Activated naive CD4-positive, alpha-beta T cell treated with anti-CD3 and anti-CD28 coated beads, Interleukin-2, amount 50 U/mL, for 24 hours (primary cell): ENCODE measurements around the gene DPH1.

ENCODE experiments used
- H3K27ac Mint-ChIP-seq: one replicate; pipeline ENCODE4 v1.8.0; 2021; ENCODE audit warnings: mild to moderate bottlenecking, mixed read lengths
- H3K27me3 Mint-ChIP-seq: one replicate; pipeline ENCODE4 v1.8.0; 2021; ENCODE audit warnings: mixed read lengths
- H3K36me3 Mint-ChIP-seq: one replicate; pipeline ENCODE4 v1.8.0; 2021; ENCODE audit warnings: mixed read lengths
- H3K4me1 Mint-ChIP-seq: one replicate; pipeline ENCODE4 v1.8.0; 2021; ENCODE audit warnings: mixed read lengths
- H3K4me3 Mint-ChIP-seq: one replicate; pipeline ENCODE4 v1.8.0; 2021; ENCODE audit warnings: mild to moderate bottlenecking, mixed read lengths
- H3K9me3 Mint-ChIP-seq: one replicate; pipeline ENCODE4 v1.8.0; 2021; ENCODE audit warnings: mixed read lengths

The DPH1 gene

DNA sequence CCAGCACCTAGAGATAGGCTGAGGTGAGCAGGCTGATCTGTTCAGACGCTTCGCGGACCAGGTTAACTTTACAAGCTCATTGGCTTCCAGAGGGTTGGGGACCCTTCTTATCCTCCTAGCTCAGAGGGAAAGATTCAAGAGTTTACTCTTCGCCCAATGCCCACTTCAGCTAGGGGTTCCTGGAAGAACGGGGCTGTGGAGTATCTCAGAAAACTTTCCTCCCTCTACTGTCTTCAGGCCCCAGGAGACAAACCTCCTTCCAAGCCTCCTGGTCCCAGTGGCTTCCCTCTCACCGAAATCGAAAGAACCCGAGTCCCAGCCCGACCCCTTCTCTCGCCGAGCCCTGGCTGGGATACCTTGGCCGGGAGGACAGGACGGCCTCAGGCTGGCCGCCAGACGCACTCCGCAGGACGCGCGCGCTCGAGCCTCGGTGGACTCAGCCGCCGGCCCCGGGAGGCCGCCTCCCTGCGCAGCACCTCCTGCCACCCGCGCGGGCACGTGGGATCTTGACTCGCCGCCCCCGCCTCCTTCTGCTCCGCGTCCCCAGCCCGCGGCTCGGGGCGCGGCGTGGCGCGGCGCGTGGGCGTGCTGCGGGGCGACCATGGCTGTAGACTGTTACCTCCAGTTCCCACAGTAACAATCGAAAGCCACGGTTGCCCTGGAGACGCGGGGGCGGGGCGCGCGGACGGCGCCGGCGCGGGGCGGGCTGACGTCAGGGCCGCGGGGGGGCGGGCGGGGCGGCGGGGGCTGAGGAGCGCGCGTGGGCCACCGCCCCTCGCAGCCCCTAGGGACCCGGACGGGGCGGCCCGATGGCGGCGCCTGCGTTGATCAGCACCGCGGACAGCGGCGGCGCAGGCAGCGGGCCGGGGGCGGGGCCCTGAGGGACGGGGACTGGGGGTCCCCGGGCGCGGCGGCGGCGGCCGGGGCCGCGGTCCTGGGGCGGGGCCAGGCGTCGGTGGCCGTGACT is 19.7 kb downstream of the DPH1 start:
- Mint-ChIP-seq H3K27me3 (peaks cover 4% of the 10 kb centered on the region), H3K9me3 (no peaks in the 10 kb centered on the region), H3K27ac (peak overlapping the region; percentile 84), H3K4me1 (peaks cover 36% of the 10 kb centered on the region), H3K36me3 (no peaks in the 10 kb centered on the region), H3K4me3 (peak overlapping the region; percentile 79)

DNA sequence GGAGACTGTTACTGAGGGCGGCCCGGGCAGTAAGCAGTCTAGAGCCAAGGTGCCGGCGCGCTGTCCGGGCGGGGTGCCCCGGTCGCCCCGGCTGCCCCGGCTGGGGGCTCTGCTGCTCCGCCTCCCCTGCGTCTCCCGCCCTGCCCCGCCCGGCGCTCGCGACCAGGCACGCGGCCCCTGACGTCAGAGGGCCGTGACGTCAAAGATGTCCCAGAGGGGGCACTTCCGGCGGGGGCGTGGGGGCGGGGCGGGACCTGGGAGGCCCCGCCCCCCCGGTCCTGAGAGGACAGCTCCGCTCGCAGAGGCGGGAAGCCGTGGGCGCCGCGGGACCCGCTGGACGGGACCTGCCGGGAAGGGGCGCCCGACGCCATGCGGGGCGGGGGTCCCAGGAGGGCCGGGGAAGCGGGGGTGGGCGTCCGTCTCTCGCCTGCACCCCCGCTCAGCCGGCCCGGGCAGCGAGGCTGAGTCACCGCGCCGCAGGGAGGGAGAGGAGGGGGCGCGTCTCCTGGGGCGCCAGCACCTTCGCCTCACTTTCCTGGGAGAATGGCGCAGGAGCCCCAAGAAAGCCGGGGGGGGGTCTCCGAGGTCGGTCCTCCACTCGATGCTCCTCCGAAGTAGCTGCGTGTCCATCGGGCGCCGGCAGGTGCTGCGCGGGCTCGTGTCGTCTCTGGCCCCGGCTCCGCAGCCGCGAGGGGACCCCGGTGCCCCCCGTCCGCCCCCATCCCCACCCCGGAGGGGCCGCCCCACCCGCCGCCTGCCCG is 20.5 kb downstream of the DPH1 start:
- peaks cover 4% of the 10 kb centered on the region for H3K27me3 Mint-ChIP-seq
- H3K4me3 Mint-ChIP-seq, result no peak overlapping the region
- no peak overlapping the region for H3K27ac Mint-ChIP-seq
- H3K4me1 Mint-ChIP-seq, result peaks cover 33% of the 10 kb centered on the region
- H3K36me3 Mint-ChIP-seq, result no peaks in the 10 kb centered on the region
- no peaks in the 10 kb centered on the region for H3K9me3 Mint-ChIP-seq

DNA sequence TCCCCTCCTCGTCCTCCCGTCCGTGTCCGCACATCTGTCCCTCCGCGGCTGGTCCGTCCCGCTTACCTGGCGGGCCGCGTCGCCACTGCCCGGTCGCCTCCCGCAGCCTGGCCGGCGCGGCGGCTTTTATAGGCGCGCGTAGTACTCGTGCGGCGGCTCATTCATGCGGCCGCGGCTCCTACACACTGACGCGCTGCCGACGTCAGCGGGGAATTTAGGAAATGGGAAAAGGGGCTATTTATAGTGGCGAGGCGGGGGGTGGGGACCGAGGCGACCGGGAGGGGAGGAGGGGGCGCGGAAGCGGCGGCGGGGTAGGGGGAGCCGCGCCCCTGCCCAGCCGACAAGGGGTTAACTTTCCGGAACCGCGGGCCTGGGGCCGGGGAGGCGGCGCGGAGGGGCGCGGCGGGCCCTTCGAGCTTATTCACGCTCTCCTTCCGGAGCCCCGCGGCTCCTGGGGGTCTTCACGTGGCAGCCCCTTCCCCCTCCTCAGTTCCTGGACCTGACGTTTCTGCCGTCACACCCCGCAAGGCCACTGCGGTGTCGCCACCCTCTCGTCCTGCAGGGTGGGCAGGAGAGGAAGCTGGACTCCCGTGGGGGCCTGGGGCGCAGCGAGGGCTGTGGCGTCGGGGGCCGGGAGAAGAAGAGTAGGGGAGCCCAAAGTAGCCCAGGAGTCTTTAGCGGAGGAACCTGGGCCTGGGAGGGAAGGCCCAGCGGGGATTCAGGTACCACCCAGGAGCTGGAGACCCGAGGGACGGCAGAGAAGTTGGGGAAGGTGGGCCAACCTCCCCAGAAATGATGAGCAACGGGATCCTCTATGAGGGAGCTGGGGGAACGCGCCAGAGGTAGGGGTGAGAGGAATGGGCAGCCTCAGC is 21.3 kb downstream of the DPH1 start:
- no peaks in the 10 kb centered on the region for H3K9me3 Mint-ChIP-seq
- peak overlapping the region; percentile 14 for H3K27ac Mint-ChIP-seq
- H3K27me3 Mint-ChIP-seq, result peaks cover 4% of the 10 kb centered on the region
- H3K4me3 Mint-ChIP-seq, result peak overlapping the region; percentile 3
- H3K36me3 Mint-ChIP-seq, result no peaks in the 10 kb centered on the region
- peaks cover 33% of the 10 kb centered on the region for H3K4me1 Mint-ChIP-seq

DNA sequence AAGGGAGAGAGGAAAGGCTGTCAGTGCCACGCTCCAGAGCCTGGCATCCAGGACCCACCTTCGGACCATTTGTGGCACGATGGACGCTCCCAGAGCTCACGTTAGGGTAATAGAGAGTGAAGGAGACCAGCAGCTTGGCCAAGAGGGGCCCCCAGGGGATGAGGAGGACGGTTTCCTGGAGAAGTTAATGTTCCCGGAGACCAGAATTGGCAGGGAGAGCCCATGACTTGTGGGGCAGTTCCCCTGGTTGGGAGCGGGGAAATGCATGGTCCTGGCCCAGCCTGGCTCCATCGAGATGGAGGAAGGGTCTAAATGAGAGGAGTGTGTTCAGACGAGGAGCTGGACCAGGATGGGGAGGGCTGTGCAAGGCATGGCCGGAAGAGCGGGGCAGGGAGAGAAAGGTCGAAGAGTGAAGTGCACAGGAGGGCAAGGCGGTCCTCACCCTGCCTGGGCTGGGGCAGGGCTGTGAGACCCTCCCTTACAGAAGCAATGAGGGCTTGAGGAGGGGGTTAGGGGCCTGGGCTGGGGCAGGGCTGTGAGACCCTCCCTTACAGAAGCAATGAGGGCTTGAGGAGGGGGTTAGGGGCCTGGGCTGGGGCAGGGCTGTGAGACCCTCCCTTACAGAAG is 22.1 kb downstream of the DPH1 start:
- Mint-ChIP-seq H3K9me3 (no peaks in the 10 kb centered on the region), H3K36me3 (no peaks in the 10 kb centered on the region), H3K4me3 (peak overlapping the region; percentile 3), H3K27ac (peak overlapping the region; percentile 14), H3K27me3 (peaks cover 4% of the 10 kb centered on the region), H3K4me1 (peaks cover 33% of the 10 kb centered on the region)

GRCh38 chr17:2053380-2054261 is 23.7 kb downstream of the DPH1 start:
- Mint-ChIP-seq H3K9me3 (no peaks in the 10 kb centered on the region), H3K36me3 (no peaks in the 10 kb centered on the region), H3K4me3 (peak overlapping the region; percentile 79), H3K27ac (no peak overlapping the region), H3K4me1 (peaks cover 27% of the 10 kb centered on the region), H3K27me3 (peaks cover 2% of the 10 kb centered on the region)

- H3K27me3 Mint-ChIP-seq, result peaks cover 2% of the 10 kb centered on the region
- H3K36me3 Mint-ChIP-seq, result no peaks in the 10 kb centered on the region
- peaks cover 21% of the 10 kb centered on the region for H3K4me1 Mint-ChIP-seq
- no peaks in the 10 kb centered on the region for H3K9me3 Mint-ChIP-seq
- peak overlapping the region; percentile 79 for H3K4me3 Mint-ChIP-seq
- no peak overlapping the region for H3K27ac Mint-ChIP-seq
Measured at GRCh38 chr17:2054262-2054511, 24.2 kb downstream of the DPH1 start.

GRCh38 chr17:2054512-2055291 is 24.7 kb downstream of the DPH1 start, which contains the start of gene HIC1:
TSS of gene HIC1 (plus strand) at chr17:2055103. CDS start at chr17:2056691, 1,588 bp downstream.
- H3K27ac Mint-ChIP-seq, result no peak within 1 kb of the TSS
- peaks cover 4% of the 10 kb centered on the region for H3K27me3 Mint-ChIP-seq
- H3K4me3 Mint-ChIP-seq, result peak within 1 kb of the TSS; percentile 79
- no peaks in the 10 kb centered on the region for H3K9me3 Mint-ChIP-seq
- H3K4me1 Mint-ChIP-seq, result peaks cover 22% of the 10 kb centered on the region
- peaks cover 3% of the 10 kb centered on the region for H3K36me3 Mint-ChIP-seq

GRCh38 chr17:2055292-2056205 is 25.6 kb downstream of the DPH1 start:
- H3K4me3 Mint-ChIP-seq, result peak overlapping the region; percentile 80
- H3K9me3 Mint-ChIP-seq, result no peaks in the 10 kb centered on the region
- H3K36me3 Mint-ChIP-seq, result peaks cover 7% of the 10 kb centered on the region
- H3K27ac Mint-ChIP-seq, result no peak overlapping the region
- peaks cover 4% of the 10 kb centered on the region for H3K27me3 Mint-ChIP-seq
- H3K4me1 Mint-ChIP-seq, result peaks cover 27% of the 10 kb centered on the region

DNA sequence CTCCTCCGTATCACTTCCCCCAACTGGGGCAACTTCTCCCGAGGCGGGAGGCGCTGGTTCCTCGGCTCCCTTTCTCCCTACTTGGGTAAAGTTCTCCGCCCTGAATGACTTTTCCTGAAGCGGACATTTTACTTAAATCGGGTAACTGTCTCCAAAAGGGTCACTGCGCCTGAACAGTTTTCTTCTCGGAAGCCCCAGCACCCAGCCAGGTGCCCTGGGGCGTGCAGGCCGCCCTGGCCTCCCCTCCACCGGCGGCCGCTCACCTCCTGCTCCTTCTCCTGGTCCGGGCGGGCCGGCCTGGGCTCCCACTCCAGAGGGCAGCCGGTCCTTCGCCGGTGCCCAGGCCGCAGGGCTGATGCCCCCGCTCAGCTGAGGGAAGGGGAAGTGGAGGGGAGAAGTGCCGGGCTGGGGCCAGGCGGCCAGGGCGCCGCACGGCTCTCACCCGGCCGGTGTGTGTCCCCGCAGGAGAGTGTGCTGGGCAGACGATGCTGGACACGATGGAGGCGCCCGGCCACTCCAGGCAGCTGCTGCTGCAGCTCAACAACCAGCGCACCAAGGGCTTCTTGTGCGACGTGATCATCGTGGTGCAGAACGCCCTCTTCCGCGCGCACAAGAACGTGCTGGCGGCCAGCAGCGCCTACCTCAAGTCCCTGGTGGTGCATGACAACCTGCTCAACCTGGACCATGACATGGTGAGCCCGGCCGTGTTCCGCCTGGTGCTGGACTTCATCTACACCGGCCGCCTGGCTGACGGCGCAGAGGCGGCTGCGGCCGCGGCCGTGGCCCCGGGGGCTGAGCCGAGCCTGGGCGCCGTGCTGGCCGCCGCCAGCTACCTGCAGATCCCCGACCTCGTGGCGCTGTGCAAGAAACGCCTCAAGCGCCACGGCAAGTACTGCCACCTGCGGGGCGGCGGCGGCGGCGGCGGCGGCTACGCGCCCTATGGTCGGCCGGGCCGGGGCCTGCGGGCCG is 26.5 kb downstream of the DPH1 start:
- peak overlapping the region; percentile 23 for H3K27ac Mint-ChIP-seq
- H3K9me3 Mint-ChIP-seq, result no peaks in the 10 kb centered on the region
- peaks cover 27% of the 10 kb centered on the region for H3K4me1 Mint-ChIP-seq
- peak overlapping the region; percentile 80 for H3K4me3 Mint-ChIP-seq
- peaks cover 9% of the 10 kb centered on the region for H3K36me3 Mint-ChIP-seq
- peaks cover 4% of the 10 kb centered on the region for H3K27me3 Mint-ChIP-seq

- Mint-ChIP-seq H3K36me3 (peaks cover 13% of the 10 kb centered on the region), H3K4me3 (no peak overlapping the region), H3K4me1 (peaks cover 20% of the 10 kb centered on the region), H3K9me3 (no peaks in the 10 kb centered on the region), H3K27me3 (peaks cover 3% of the 10 kb centered on the region), H3K27ac (no peak overlapping the region)
Measured at GRCh38 chr17:2057175-2057759, 27.3 kb downstream of the DPH1 start.

- Mint-ChIP-seq H3K4me3 (peak overlapping the region; percentile 51), H3K36me3 (peaks cover 15% of the 10 kb centered on the region), H3K4me1 (peaks cover 18% of the 10 kb centered on the region), H3K27me3 (peaks cover 3% of the 10 kb centered on the region), H3K9me3 (no peaks in the 10 kb centered on the region), H3K27ac (peak overlapping the region; percentile 51)
Measured at GRCh38 chr17:2057760-2058585, 28.0 kb downstream of the DPH1 start.
